IMR-90 (cell line): ENCODE results near the gene TTC39A.

ENCODE experiments used
- FOS ChIP-seq: fragments of 150-350 bp; IDR thresholded peaks from 2 replicates; pipeline ENCODE4 v1.6.1; 2016; ENCODE audit warnings: low read depth, low read length
- MAFK ChIP-seq: IDR thresholded peaks from 2 replicates; pipeline ENCODE4 v1.6.1; 2012; ENCODE audit warnings: low read depth, low read length, improper control_type of control experiment
- MXI1 ChIP-seq: IDR thresholded peaks from 2 replicates; pipeline ENCODE4 v1.6.1; 2012; ENCODE audit warnings: low read depth, mild to moderate bottlenecking, low read length, moderate library complexity, borderline replicate concordance
- POLR2A ChIP-seq: IDR thresholded peaks from 2 replicates; pipeline ENCODE4 v1.6.1; 2012; ENCODE audit warnings: mild to moderate bottlenecking, low read depth, low read length
- RCOR1 ChIP-seq: IDR thresholded peaks from 2 replicates; pipeline ENCODE4 v1.6.1; 2012; ENCODE audit warnings: mild to moderate bottlenecking, low read length, improper control_type of control experiment; ENCODE audit not compliant: insufficient replicate concordance
- SMC3 ChIP-seq: fragments of 150-350 bp; IDR thresholded peaks from 2 replicates; pipeline ENCODE4 v1.6.1; 2016; ENCODE audit warnings: low read depth, mild to moderate bottlenecking, antibody characterized with exemption, low read length, moderate library complexity
- TF ChIP-seq, protein P1 (sequence below): conservative IDR thresholded peaks from 2 replicates; pipeline ENCODE4 v1.5.1; 2012; ENCODE audit warnings: mild to moderate bottlenecking, low read depth, low read length, improper control_type of control experiment
- TF ChIP-seq, protein P2 (sequence below): fragments of 150-350 bp; IDR thresholded peaks from 2 replicates; pipeline ENCODE4 v1.6.1; 2016; ENCODE audit warnings: low read depth, mild to moderate bottlenecking, low read length, moderate library complexity, borderline replicate concordance

DNA sequence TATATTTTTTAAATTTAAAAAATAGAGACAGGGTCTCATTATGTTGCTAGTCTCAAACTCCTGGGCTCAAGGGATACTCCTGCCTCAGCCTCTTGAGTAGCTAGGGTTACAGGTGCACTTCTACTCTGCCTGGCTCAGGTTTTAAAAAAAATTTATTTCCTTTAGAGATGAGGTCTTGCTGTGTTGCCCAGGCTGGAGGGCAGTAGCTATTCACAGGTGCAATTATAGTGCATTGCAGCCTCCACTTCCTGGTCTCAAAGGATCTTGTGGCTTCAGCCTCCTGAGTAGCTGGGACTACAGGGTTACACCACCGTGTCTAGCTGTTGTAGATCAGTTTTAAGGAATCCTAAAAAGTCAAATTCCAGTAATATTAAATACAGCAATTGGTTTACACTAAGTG, 89.2 kb downstream of the TTC39A start:
- TF ChIP-seq POLR2A (no peak), MAFK (no peak), RCOR1 (no peak), SMC3 (no peak), MXI1 (no peak), FOS (no peak)
- TF ChIP-seq, protein P1, sequence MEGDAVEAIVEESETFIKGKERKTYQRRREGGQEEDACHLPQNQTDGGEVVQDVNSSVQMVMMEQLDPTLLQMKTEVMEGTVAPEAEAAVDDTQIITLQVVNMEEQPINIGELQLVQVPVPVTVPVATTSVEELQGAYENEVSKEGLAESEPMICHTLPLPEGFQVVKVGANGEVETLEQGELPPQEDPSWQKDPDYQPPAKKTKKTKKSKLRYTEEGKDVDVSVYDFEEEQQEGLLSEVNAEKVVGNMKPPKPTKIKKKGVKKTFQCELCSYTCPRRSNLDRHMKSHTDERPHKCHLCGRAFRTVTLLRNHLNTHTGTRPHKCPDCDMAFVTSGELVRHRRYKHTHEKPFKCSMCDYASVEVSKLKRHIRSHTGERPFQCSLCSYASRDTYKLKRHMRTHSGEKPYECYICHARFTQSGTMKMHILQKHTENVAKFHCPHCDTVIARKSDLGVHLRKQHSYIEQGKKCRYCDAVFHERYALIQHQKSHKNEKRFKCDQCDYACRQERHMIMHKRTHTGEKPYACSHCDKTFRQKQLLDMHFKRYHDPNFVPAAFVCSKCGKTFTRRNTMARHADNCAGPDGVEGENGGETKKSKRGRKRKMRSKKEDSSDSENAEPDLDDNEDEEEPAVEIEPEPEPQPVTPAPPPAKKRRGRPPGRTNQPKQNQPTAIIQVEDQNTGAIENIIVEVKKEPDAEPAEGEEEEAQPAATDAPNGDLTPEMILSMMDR, result no peak
- TF ChIP-seq, protein P2, sequence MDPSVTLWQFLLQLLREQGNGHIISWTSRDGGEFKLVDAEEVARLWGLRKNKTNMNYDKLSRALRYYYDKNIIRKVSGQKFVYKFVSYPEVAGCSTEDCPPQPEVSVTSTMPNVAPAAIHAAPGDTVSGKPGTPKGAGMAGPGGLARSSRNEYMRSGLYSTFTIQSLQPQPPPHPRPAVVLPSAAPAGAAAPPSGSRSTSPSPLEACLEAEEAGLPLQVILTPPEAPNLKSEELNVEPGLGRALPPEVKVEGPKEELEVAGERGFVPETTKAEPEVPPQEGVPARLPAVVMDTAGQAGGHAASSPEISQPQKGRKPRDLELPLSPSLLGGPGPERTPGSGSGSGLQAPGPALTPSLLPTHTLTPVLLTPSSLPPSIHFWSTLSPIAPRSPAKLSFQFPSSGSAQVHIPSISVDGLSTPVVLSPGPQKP, result no peak
